ENCODE results near the gene BABAM2.

Gene BABAM2

DNA sequence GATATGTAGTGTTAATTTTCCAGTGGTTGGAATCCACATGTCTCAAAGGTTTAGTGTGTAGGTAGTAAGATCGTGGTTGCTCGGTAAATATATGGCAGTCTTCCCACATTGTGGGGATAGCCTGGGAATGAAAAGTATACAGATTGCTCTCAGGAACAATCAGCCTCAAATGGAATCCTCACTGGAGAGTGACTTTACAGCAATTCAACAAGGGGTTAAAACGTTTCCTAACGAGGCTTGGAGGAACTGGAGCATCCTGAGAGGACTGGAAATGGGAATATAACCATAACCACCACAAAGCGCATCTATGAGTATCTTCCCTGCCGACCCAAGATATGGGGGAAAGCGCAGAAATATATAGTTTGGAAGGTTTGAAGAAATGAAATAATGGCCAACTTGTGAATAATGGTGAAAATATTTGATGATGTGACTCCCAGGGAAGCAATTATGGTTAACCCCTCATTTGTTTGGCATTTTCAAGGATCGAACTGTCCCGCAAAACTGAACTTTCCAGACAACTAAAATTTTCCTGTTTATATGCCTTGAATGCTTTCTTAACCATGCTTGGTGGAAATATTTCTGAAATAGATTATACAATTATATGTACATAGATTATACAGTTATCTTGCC is 401.4 kb downstream of the BABAM2 start:
- POLR2A ChIA-PET, result no interaction called here

DNA sequence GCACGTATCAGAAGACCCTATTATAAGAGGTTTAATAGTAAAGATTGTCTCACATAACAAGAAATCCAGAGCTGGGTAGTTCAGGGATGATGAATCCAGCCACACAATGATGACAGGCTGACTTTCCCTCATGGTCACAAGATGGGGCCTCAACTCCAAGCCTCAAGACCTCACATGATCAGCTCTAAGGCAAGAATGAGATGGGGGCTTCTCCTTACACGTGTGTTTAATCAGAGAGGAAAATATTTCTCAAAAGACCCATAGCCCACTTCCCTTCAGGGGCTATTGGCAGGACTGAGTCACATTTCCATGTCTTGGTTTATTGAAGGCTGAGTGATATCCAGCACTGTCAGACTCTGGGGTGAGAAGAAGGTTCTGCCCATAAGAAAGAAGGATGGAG is 402.0 kb downstream of the BABAM2 start:
- TF ChIP-seq LEF1 (IDR thresholded peaks at IDR 0.05; ENCODE audit: borderline replicate concordance) (no peak), ARNT (IDR thresholded peaks at IDR 0.05) (no peak), BHLHE40 (IDR thresholded peaks at IDR 0.05; ENCODE audit: borderline replicate concordance) (no peak), CTBP1 (IDR thresholded peaks at IDR 0.05; ENCODE audit: borderline replicate concordance) (no peak), SP1 (IDR thresholded peaks at IDR 0.05) (no peak), NFRKB (IDR thresholded peaks at IDR 0.05) (no peak), HDGF (IDR thresholded peaks at IDR 0.05; ENCODE audit: borderline replicate concordance) (no peak), ELF4 (IDR thresholded peaks at IDR 0.05) (no peak), FOXM1 (IDR thresholded peaks at IDR 0.05; ENCODE audit: borderline replicate concordance) (no peak)
- ChIA-PET POLR2A (no interaction called here), CTCF (no interaction called here)
- DNase-seq (ENCODE audit: extremely low spot score), result no peak

More for the DNA sequence above, 401.4 kb downstream of the BABAM2 start:
- TF ChIP-seq TARDBP (IDR thresholded peaks at IDR 0.05) (no peak), L3MBTL2 (conservative IDR thresholded peaks at IDR 0.05) (no peak), FOXM1 (IDR thresholded peaks at IDR 0.05; ENCODE audit: borderline replicate concordance) (no peak), ELF4 (IDR thresholded peaks at IDR 0.05) (no peak), FOXK2 (IDR thresholded peaks at IDR 0.05) (no peak), ZNF384 (IDR thresholded peaks at IDR 0.05) (no peak), LEF1 (IDR thresholded peaks at IDR 0.05; ENCODE audit: borderline replicate concordance) (no peak), SUZ12 (IDR thresholded peaks at IDR 0.05) (no peak), CTBP1 (IDR thresholded peaks at IDR 0.05; ENCODE audit: borderline replicate concordance) (no peak), HDGF (IDR thresholded peaks at IDR 0.05; ENCODE audit: borderline replicate concordance) (no peak), FOXA1 (IDR thresholded peaks at IDR 0.05) (no peak), BHLHE40 (IDR thresholded peaks at IDR 0.05; ENCODE audit: borderline replicate concordance) (no peak), NFRKB (IDR thresholded peaks at IDR 0.05) (no peak), ARNT (IDR thresholded peaks at IDR 0.05) (no peak), SP1 (IDR thresholded peaks at IDR 0.05) (no peak)
- TF ChIP-seq, protein P1, sequence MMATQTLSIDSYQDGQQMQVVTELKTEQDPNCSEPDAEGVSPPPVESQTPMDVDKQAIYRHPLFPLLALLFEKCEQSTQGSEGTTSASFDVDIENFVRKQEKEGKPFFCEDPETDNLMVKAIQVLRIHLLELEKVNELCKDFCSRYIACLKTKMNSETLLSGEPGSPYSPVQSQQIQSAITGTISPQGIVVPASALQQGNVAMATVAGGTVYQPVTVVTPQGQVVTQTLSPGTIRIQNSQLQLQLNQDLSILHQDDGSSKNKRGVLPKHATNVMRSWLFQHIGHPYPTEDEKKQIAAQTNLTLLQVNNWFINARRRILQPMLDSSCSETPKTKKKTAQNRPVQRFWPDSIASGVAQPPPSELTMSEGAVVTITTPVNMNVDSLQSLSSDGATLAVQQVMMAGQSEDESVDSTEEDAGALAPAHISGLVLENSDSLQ (IDR thresholded peaks at IDR 0.05), result no peak
- CTCF ChIA-PET, result no interaction called here
- no peak for DNase-seq (ENCODE audit: extremely low spot score)

DNA sequence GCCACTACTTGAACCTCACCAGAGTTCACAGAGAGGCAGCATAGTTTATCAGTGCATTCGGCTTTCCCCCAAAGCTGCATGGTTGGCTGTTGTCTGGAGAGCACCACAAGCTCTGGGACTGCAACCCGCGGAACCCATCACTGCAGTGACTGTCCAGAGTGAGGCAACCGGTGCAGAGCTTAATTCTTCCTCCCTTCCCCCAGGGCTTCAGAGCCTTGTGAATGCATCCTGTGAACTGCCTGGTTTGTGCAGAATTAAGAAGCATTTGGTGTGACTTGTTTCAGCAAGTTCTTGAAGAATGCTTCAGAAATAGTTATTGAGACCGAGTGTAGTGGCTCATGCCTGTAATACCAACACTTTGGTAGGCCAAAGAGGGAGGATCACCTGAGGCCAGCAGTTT is 402.9 kb downstream of the BABAM2 start:
- TF ChIP-seq ZNF384 (IDR thresholded peaks at IDR 0.05) (no peak), BHLHE40 (IDR thresholded peaks at IDR 0.05; ENCODE audit: borderline replicate concordance) (no peak), TARDBP (IDR thresholded peaks at IDR 0.05) (no peak), HDGF (IDR thresholded peaks at IDR 0.05; ENCODE audit: borderline replicate concordance) (no peak), CTBP1 (IDR thresholded peaks at IDR 0.05; ENCODE audit: borderline replicate concordance) (no peak), SUZ12 (IDR thresholded peaks at IDR 0.05) (no peak), L3MBTL2 (conservative IDR thresholded peaks at IDR 0.05) (no peak), FOXM1 (IDR thresholded peaks at IDR 0.05; ENCODE audit: borderline replicate concordance) (no peak), FOXA1 (IDR thresholded peaks at IDR 0.05) (no peak), LEF1 (IDR thresholded peaks at IDR 0.05; ENCODE audit: borderline replicate concordance) (no peak), FOXK2 (IDR thresholded peaks at IDR 0.05) (no peak), ELF4 (IDR thresholded peaks at IDR 0.05) (no peak), ARNT (IDR thresholded peaks at IDR 0.05) (no peak)
- TF ChIP-seq, protein P1 (IDR thresholded peaks at IDR 0.05), result no peak
- ChIA-PET POLR2A (no interaction called here), CTCF (no interaction called here)
- DNase-seq (ENCODE audit: extremely low spot score), result no peak

DNA sequence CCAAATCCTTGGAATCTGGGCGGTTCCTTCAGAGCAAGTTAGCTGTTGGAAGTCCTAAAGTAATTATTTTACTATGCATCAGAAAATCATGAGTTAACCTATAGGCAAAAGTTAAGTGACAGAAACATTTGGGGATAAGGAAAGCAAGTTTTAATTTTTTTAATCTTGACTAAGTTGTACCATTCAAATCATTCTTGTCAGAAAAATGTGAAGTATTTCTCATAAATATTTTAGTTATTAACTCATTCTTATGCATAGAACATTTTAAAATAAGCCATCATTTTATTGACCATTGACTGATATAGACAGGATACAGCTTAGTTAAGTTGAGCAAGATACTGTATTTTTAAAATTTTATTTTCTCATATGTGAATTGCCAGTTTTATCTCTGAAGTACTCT is 403.9 kb downstream of the BABAM2 start:
- DNase-seq (ENCODE audit: extremely low spot score), result no peak
- CTCF ChIA-PET, result no interaction called here
- TF ChIP-seq TARDBP (IDR thresholded peaks at IDR 0.05) (no peak), NFRKB (IDR thresholded peaks at IDR 0.05) (no peak), BHLHE40 (IDR thresholded peaks at IDR 0.05; ENCODE audit: borderline replicate concordance) (no peak), L3MBTL2 (conservative IDR thresholded peaks at IDR 0.05) (no peak), FOXM1 (IDR thresholded peaks at IDR 0.05; ENCODE audit: borderline replicate concordance) (no peak), LEF1 (IDR thresholded peaks at IDR 0.05; ENCODE audit: borderline replicate concordance) (no peak), FOXK2 (IDR thresholded peaks at IDR 0.05) (no peak), SP1 (IDR thresholded peaks at IDR 0.05) (no peak), ZNF384 (IDR thresholded peaks at IDR 0.05) (no peak), CTBP1 (IDR thresholded peaks at IDR 0.05; ENCODE audit: borderline replicate concordance) (no peak), FOXA1 (IDR thresholded peaks at IDR 0.05) (no peak), ARNT (IDR thresholded peaks at IDR 0.05) (no peak), ELF4 (IDR thresholded peaks at IDR 0.05) (no peak), SUZ12 (IDR thresholded peaks at IDR 0.05) (no peak), HDGF (IDR thresholded peaks at IDR 0.05; ENCODE audit: borderline replicate concordance) (no peak)
- TF ChIP-seq, protein P1 (IDR thresholded peaks at IDR 0.05), result no peak
- POLR2A ChIA-PET, result no interaction called here

DNA sequence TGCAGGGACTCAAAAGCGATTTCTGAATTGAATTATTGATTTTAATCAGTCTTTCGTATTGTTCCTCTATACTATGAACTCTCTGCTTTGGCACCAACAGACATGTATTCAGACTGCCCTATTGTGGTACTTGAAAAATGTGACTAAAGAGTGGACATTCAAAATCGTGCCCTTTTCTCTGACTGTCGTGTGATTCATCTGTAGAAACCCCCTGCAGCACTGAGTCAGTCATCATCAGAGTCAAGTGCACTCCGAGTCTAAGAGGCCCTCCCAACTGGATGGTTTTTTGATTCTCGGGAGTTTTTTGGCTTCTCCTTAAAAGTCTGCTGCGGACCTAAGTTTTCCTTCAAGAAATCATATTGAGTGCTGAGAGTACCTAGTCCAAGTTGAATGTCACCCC is 405.7 kb downstream of the BABAM2 start:
- CTCF ChIA-PET, result interaction anchor here (0.7 kb wide), 1 partner anchor 130 kb away, joined by 3 read pairs; no protein-coding TSS in a partner anchor

More for the DNA sequence above, 405.7 kb downstream of the BABAM2 start:
- TF ChIP-seq SP1 (IDR thresholded peaks at IDR 0.05), result no peak
- no peak for TF ChIP-seq FOXK2 (IDR thresholded peaks at IDR 0.05)
- no peak for TF ChIP-seq FOXM1 (IDR thresholded peaks at IDR 0.05; ENCODE audit: borderline replicate concordance)
- TF ChIP-seq LEF1 (IDR thresholded peaks at IDR 0.05; ENCODE audit: borderline replicate concordance), result no peak
- no peak for TF ChIP-seq L3MBTL2 (conservative IDR thresholded peaks at IDR 0.05)
- no peak for TF ChIP-seq ZNF384 (IDR thresholded peaks at IDR 0.05)
- no peak for TF ChIP-seq ARNT (IDR thresholded peaks at IDR 0.05)
- TF ChIP-seq FOXA1 (IDR thresholded peaks at IDR 0.05), result no peak
- no peak for TF ChIP-seq TARDBP (IDR thresholded peaks at IDR 0.05)
- TF ChIP-seq ELF4 (IDR thresholded peaks at IDR 0.05), result no peak
- no peak for TF ChIP-seq SUZ12 (IDR thresholded peaks at IDR 0.05)
- TF ChIP-seq CTBP1 (IDR thresholded peaks at IDR 0.05; ENCODE audit: borderline replicate concordance), result no peak
- TF ChIP-seq, protein P1 (IDR thresholded peaks at IDR 0.05), result no peak
- TF ChIP-seq NFRKB (IDR thresholded peaks at IDR 0.05), result no peak
- no peak for DNase-seq (ENCODE audit: extremely low spot score)
- POLR2A ChIA-PET, result no interaction called here

Data from HEK293T (cell line).